Muscle of arm (tissue), 12 donors: ENCODE results near the gene VAMP4. TPM values are rescaled to one million over a fixed set of nuclear protein-coding genes. Genes with fewer than 3 reads are reported as not detected.
"Not testable (repeated sequence)": the region's sequence is repeated elsewhere in the genome, so short reads cannot be mapped to it uniquely, and the experiment has no call there.

Experiments used
- DNase-seq: peaks from one replicate; pipeline ENCODE4 v3.0.0-alpha.2; 2013
- polyA plus RNA-seq, 12 donors: library from polyadenylated mRNA; unstranded; fragments of 120-200 nt; gene quantifications; one replicate each; pipeline ENCODE4 v1.2.1, GENCODE V29; 2013; ENCODE audit not compliant: insufficient read length in 12 of 12

The VAMP4 gene
- polyA plus RNA-seq, 12 donors: 7.2 to 34.3 (median 11.8) TPM; not detected in 1

GRCh38 chr1:171753685-171754352, 12.0 kb upstream of the VAMP4 start:
- no peak for DNase-seq

GRCh38 chr1:171753182-171753581, 11.3 kb upstream of the VAMP4 start:
- DNase-seq: no peak

GRCh38 chr1:171751221-171751620, 9.4 kb upstream of the VAMP4 start:
- DNase-seq: no peak

GRCh38 chr1:171748651-171749050, 6.8 kb upstream of the VAMP4 start:
- no peak for DNase-seq

GRCh38 chr1:171744986-171745385, 3.1 kb upstream of the VAMP4 start:
- DNase-seq: no peak

GRCh38 chr1:171743081-171743870, 1.4 kb upstream of the VAMP4 start:
- DNase-seq: peak; percentile 33

GRCh38 chr1:171742577-171742922, 685 bp upstream of the VAMP4 start:
- no peak for DNase-seq

GRCh38 chr1:171740987-171741871, 636 bp downstream of the VAMP4 start:
- DNase-seq: peak; percentile 60

- no peak for DNase-seq
Measured at GRCh38 chr1:171740356-171740863, 1.5 kb downstream of the VAMP4 start.

- no peak for DNase-seq
Measured at GRCh38 chr1:171739656-171740055, 2.2 kb downstream of the VAMP4 start.

GRCh38 chr1:171738911-171739310, 3.0 kb downstream of the VAMP4 start:
- no peak for DNase-seq

- DNase-seq: no peak
Measured at GRCh38 chr1:171736196-171736595, 5.7 kb downstream of the VAMP4 start.

GRCh38 chr1:171730052-171730451, 11.8 kb downstream of the VAMP4 start:
- no peak for DNase-seq

- DNase-seq: no peak
Measured at GRCh38 chr1:171727778-171728177, 14.1 kb downstream of the VAMP4 start.

GRCh38 chr1:171723180-171723579, 18.7 kb downstream of the VAMP4 start:
- DNase-seq: not testable (repeated sequence)

- DNase-seq: no peak
Measured at GRCh38 chr1:171718848-171719247, 23.0 kb downstream of the VAMP4 start.

GRCh38 chr1:171718216-171718615, 23.6 kb downstream of the VAMP4 start:
- no peak for DNase-seq

- DNase-seq: no peak
Measured at GRCh38 chr1:171717062-171717718, 24.7 kb downstream of the VAMP4 start.

- DNase-seq: no peak
Measured at GRCh38 chr1:171716616-171717015, 25.2 kb downstream of the VAMP4 start.

GRCh38 chr1:171715813-171716251, 26.0 kb downstream of the VAMP4 start:
- peak; percentile 35 for DNase-seq

GRCh38 chr1:171712341-171712740, 29.5 kb downstream of the VAMP4 start:
- no peak for DNase-seq

GRCh38 chr1:171711643-171712042, 30.2 kb downstream of the VAMP4 start:
- no peak for DNase-seq
